HG03139 (cell line): Measurements from ENCODE around the gene PRSS23.
"Not testable (repeated sequence)": the region's sequence is repeated elsewhere in the genome, so short reads cannot be mapped to it uniquely, and the experiment has no call there.

ENCODE experiments used
- ATAC-seq: cut with Tn5 transposase; IDR thresholded peaks from one replicate; pipeline ENCODE4 v1.9.1; 2021; ENCODE audit not compliant: unreplicated experiment

The PRSS23 gene

DNA sequence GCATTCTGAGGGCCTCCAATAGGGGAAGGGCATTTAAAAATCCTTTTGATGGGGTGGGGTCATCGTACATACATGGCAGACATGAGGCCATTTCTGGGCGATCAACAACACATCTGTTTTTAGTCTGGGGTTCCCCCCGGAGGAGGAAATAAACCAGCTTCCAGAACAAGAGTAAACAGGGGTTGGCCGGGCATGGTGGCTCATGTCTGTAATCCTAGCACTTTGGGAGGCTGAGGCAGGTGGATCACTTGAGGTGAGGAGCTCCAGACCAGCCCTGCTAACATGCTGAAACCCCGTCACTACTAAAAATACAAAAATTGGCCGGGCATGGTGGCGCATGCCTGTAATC is 12.0 kb downstream of the PRSS23 start:
- no peak for ATAC-seq

DNA sequence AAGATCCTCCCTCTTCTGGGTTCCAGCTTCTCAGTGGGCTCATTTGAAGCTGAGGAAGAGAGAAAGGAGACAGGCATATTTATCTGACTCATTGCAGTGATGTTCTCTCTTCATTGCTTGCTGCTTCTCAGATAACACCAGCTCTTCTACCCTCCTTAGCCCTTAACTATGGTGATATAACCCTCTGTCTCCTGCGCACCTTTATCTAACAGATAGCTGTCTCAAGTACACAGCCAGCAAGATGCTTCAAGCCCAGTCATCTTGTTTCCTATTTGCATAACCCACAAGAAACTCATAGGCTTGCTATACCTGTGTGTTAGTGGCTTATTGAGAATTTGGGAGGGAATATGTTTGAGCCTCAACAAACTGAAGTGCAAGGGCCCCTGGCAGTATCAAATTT is 12.6 kb downstream of the PRSS23 start:
- no peak for ATAC-seq

GRCh38 chr11:86814775-86815174 is 14.4 kb downstream of the PRSS23 start:
- ATAC-seq = no peak

GRCh38 chr11:86815726-86816125 is 15.4 kb downstream of the PRSS23 start:
- no peak for ATAC-seq

DNA sequence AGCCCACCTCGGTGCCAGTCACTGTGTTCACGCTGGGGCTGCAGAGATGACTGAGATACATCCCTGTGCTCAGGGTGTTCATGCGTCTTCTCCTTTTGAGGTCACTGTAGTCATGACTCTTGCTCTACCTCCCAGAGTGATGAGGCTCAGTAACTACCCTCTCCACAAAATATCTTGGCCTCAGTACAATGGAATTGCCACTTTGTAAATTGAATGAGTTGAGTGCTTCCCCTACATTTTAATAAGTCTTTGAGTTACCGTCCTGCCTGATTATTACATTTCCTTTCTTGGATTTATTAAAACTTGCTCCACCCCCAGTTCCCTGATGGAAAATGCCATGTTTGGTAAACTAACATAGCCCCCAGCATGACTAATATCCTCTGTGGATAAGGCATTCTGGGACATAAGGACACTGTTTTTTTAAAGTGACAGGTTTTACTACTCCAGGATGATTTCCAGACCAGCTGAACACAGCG is 15.9 kb downstream of the PRSS23 start:
- no peak for ATAC-seq

GRCh38 chr11:86818462-86819192 is 18.3 kb downstream of the PRSS23 start:
- no peak for ATAC-seq

DNA sequence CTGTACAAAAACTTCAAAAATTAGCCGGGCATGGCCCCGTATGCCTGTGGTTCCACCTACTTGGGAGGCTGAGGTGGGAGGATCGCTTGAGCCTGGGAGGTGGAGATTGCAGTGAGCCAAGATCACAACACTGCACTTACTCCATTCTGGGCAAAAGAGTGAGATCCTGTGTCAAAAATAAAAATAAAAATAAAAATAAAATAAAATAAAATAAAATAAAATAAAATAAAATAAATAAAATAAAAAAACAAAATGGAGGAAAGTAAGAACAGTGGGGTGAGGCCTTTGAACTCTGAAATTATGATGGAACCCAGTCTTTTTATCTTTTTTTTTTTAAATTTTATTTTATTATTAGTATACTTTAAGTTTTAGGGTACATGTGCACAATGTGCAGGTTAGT is 23.8 kb downstream of the PRSS23 start:
- not testable (repeated sequence) for ATAC-seq

GRCh38 chr11:86834376-86834775 is 34.0 kb downstream of the PRSS23 start:
- not testable (repeated sequence) for ATAC-seq

DNA sequence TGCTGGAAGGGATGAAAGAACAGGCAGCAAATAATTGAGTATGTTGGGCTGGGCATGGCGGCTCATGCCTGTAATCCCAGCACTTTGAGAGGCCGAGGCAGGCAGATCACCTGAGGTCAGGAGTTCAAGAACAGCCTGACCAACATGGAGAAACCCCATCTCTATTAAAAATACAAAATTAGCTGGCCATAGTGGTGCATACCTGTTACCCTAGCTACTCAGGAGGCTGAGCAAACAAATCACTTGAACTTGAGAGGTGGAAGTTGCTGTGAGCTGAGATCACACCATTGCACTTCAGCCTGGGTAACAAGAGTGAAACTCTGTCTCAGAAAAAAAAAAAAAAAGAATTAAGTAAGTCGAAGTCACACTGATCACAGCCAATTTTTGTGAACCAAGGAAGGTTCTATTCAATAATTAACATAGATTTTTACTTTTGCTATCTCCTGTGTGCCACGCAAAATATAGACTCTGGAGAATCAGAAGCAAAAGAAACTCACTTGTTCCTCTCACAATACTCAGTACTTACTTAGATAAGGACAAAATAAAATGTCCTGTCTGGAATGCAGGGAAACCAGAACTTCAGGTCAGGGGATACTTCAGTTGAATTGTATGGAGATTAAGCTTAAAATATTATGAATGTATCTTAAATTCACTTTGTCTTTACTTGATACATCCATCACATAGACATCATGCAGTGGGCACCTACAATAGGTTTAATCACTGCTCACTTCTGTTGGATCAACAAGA is 44.6 kb downstream of the PRSS23 start:
- not testable (repeated sequence) for ATAC-seq

DNA sequence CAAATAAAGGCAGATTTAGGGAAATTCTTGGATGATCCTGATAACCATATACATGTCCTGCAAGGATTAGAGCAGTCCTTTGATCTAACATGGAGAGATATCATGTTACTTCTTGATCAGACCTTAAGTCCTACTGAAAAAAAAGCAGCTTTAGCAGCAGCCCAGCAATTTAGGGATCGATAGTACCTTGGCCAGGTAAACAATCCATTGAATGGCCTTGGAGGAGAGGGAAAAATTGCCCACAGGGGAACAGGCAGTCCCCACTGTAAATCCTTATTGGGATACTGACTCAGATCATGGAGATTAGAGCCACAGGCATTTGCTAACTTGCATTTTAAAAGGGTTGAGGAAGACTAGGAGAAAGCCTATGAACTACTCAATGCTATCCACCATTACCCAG is 47.8 kb downstream of the PRSS23 start:
- ATAC-seq = no peak

GRCh38 chr11:86849679-86850078 is 49.3 kb downstream of the PRSS23 start:
- ATAC-seq = no peak
